ENCODE measurements around the gene SSR2. TPM values are rescaled to one million over a fixed set of nuclear protein-coding genes. Genes with fewer than 3 reads are reported as not detected.

SSR2 gene
- total RNA-seq, 6 experiments from 2014 or later: 341 to 419 (median 374) TPM

DNA sequence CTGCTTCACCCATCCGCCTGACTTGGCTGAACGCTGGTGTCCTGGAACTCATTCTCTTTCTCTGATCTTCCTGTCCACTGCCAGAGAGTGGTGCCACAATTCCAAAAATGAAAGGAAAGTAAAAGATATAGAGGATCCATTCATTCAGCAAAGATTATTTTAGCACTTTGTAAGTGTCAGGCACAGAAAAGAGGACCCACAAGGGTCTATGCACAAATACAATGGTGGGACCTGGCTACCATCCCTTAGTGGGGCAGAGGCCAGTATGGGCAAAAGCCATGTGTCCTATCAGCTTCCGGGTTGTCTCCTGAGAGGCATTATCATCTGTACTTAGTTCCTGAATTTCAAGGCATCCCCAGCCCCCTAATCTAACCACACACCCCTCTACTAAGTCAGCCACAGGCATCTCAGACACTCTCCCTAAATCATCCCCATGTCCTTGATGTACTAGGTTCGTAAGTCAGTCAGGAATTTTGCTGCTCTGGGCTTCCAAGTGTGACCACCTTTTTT lies 19.0 kb downstream of the SSR2 start:
- Mint-ChIP-seq H3K4me1 (ENCODE audit: low read depth) (peaks cover 29% of the 10 kb centered on the region), H3K27ac (peak overlapping the region; percentile 17), H3K27me3 (ENCODE audit: insufficient read depth) (peaks cover 3% of the 10 kb centered on the region), H3K9me3 (no peaks in the 10 kb centered on the region), H3K36me3 (ENCODE audit: low read depth) (no peaks in the 10 kb centered on the region), H3K4me3 (peak overlapping the region; percentile 1)
- TF ChIP-seq, protein P1, sequence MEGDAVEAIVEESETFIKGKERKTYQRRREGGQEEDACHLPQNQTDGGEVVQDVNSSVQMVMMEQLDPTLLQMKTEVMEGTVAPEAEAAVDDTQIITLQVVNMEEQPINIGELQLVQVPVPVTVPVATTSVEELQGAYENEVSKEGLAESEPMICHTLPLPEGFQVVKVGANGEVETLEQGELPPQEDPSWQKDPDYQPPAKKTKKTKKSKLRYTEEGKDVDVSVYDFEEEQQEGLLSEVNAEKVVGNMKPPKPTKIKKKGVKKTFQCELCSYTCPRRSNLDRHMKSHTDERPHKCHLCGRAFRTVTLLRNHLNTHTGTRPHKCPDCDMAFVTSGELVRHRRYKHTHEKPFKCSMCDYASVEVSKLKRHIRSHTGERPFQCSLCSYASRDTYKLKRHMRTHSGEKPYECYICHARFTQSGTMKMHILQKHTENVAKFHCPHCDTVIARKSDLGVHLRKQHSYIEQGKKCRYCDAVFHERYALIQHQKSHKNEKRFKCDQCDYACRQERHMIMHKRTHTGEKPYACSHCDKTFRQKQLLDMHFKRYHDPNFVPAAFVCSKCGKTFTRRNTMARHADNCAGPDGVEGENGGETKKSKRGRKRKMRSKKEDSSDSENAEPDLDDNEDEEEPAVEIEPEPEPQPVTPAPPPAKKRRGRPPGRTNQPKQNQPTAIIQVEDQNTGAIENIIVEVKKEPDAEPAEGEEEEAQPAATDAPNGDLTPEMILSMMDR (IDR thresholded peaks at IDR 0.05): no peak
- no peak for DNase-seq

DNA sequence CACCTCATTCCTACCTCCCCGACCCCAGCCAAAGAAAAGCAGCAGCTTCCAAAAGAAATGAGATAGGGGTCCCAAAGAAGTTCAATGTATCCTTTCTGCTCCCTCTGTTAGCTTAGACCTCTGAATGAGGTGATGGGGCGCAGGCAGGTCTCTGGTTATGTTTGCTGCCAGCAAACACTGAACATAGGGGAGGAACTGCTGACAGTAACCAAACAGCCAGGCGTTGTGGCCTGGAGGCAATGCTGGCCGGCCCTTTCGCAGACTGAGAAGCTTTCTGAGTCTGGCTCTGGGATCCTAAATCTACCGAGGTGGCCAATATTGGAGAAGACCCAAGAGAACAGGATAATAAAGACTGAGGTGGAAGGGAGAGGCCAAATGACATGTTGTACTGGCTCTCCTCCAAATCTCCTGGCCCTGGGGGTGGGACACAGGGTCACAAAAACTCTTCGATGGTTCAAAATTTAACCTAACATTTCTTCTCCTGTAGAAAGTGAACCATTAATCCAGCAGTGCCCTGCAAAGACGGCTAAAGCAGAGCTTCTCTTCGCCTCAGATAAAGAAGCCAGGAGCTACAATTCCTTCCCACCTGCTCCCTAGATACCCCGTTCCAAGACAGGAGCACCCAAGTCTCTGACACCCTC lies 19.6 kb downstream of the SSR2 start:
- H3K27me3 Mint-ChIP-seq (ENCODE audit: insufficient read depth): peaks cover 3% of the 10 kb centered on the region
- peak overlapping the region; percentile 1; the same call in 1 of the 2 replicates for H3K4me3 Mint-ChIP-seq
- peak overlapping the region; percentile 17 for H3K27ac Mint-ChIP-seq
- peaks cover 29% of the 10 kb centered on the region for H3K4me1 Mint-ChIP-seq (ENCODE audit: low read depth)
- no peak for DNase-seq
- H3K9me3 Mint-ChIP-seq: no peaks in the 10 kb centered on the region
- TF ChIP-seq, protein P1 (IDR thresholded peaks at IDR 0.05): no peak
- H3K36me3 Mint-ChIP-seq (ENCODE audit: low read depth): no peaks in the 10 kb centered on the region

DNA sequence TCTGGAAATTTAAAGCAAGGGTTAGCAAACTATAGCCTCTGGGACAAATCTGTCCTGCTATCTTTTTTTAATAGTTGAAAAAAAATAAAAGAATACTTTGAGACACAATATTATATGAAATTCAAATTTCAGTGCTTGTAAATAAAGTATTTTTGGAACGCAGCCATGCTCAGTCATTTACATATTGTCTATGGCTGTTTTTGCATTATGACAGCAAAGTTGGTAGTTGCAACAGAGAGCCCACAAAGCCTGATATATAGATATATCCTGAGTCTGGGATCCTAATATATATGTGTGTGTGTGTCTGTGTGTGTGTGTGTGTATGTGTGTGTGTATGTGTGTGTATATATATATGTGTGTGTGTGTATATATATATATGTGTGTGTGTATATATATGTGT lies 20.8 kb downstream of the SSR2 start:
- H3K9me3 Mint-ChIP-seq: no peaks in the 10 kb centered on the region
- no peak overlapping the region for H3K4me3 Mint-ChIP-seq
- peaks cover 22% of the 10 kb centered on the region for H3K4me1 Mint-ChIP-seq (ENCODE audit: low read depth)
- peaks cover 5% of the 10 kb centered on the region for H3K27me3 Mint-ChIP-seq (ENCODE audit: insufficient read depth)
- TF ChIP-seq, protein P1 (IDR thresholded peaks at IDR 0.05): no peak
- H3K27ac Mint-ChIP-seq: no peak overlapping the region
- DNase-seq: no peak
- H3K36me3 Mint-ChIP-seq (ENCODE audit: low read depth): no peaks in the 10 kb centered on the region

DNA sequence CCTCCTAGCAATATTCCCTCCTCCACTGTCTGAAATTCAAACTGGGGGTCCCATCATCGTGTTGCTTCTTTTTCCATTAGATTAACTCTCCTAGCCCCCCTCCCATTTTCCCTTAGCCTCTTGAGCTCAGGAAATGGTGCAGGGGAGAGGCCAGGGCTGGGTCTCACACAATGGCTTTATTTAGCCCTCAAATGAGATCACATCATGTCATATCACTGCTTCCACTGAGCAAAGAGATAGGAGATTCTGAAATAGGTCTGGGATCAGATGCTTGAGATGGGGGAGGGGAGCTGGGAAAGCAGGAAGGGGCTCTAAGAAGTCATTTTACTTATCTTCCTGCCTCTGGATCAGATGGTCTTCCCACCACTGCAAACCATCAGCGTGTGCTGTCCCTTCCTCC lies 24.6 kb downstream of the SSR2 start:
- H3K27me3 Mint-ChIP-seq (ENCODE audit: insufficient read depth): peaks cover 2% of the 10 kb centered on the region; the same call in 1 of the 2 replicates
- TF ChIP-seq, protein P1 (IDR thresholded peaks at IDR 0.05): no peak
- no peak overlapping the region for H3K27ac Mint-ChIP-seq
- peaks cover 10% of the 10 kb centered on the region for H3K4me1 Mint-ChIP-seq (ENCODE audit: low read depth)
- H3K36me3 Mint-ChIP-seq (ENCODE audit: low read depth): no peaks in the 10 kb centered on the region
- H3K4me3 Mint-ChIP-seq: no peak overlapping the region
- DNase-seq: no peak
- H3K9me3 Mint-ChIP-seq: no peaks in the 10 kb centered on the region

DNA sequence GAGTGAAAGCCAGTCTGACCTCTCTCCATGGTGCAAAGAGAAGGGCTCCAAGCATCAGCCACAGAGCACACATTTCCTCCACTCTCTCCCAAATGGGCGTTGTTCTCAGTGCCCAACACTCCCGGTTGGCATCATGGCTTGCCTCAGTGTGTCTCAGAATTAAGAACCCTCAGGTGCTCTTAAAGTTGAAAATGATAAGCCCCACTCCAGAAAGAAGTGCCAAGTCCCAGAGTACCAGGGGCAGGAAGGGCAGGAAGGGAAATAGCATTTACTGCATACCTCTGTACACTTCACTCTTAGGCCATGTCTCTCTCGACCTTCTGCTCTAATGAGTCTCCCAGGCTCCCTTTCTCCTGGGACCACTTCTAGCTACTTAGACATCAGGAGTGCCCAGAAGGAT lies 27.2 kb downstream of the SSR2 start:
- no peaks in the 10 kb centered on the region for H3K9me3 Mint-ChIP-seq
- H3K36me3 Mint-ChIP-seq (ENCODE audit: low read depth): no peaks in the 10 kb centered on the region
- peaks cover 23% of the 10 kb centered on the region for H3K4me1 Mint-ChIP-seq (ENCODE audit: low read depth)
- no peak overlapping the region for H3K4me3 Mint-ChIP-seq
- no peak overlapping the region for H3K27ac Mint-ChIP-seq
- DNase-seq: no peak
- H3K27me3 Mint-ChIP-seq (ENCODE audit: insufficient read depth): peaks cover 5% of the 10 kb centered on the region
- TF ChIP-seq, protein P1 (IDR thresholded peaks at IDR 0.05): no peak

Measured in HFFc6 (cell line).